SK-N-SH (cell line): ENCODE data around the gene ATXN7. TPM values are rescaled to one million over a fixed set of nuclear protein-coding genes. Genes with fewer than 3 reads are reported as not detected.

Experiments used
- CTCF ChIA-PET: fragments of 300-600, 350-600 bp; formaldehyde crosslinking; extraction: SDS; loops from one replicate; lab custom pipeline; 2021; lab: Yijun Ruan, JAX
- POLR2A ChIA-PET: fragments of 350-600 bp; sonication (Branson Sonifier 250); formaldehyde crosslinking; extraction: SDS; loops from one replicate; lab custom pipeline; 2020; ENCODE audit warnings: antibody characterized with exemption, inconsistent platforms; lab: Yijun Ruan, JAX
- DNase-seq: peaks from one replicate; pipeline ENCODE4 v3.0.0; 2012
- H2AFZ ChIP-seq: fragments of 200-600 bp; sonication (generic); 2 replicates; pipeline ENCODE4 v1.8.1; 2016; ENCODE audit warnings: antibody characterized with exemption, mild to moderate bottlenecking, low read depth
- H3F3A ChIP-seq: fragments of 200-600 bp; sonication (generic); replicated peaks from 2 replicates; pipeline ENCODE3; 2016; ENCODE audit warnings: antibody characterized with exemption, mild to moderate bottlenecking; ENCODE audit not compliant: insufficient read depth
- H3K27ac ChIP-seq, 2 experiments: fragments of 200-500 bp in 1 of 2; fragments of 200-600 bp in 1 of 2; sonication (Bioruptor generic) in 1 of 2; sonication (generic), shearing (Covaris generic) in 1 of 2; 2 replicates each; pipeline versions ENCODE4 v1.5.1 to v1.6.1; 2014 to 2016; ENCODE audit warnings: low read depth in 2 of 2, inconsistent platforms in 1 of 2, low read length in 1 of 2, mild to moderate bottlenecking in 1 of 2, mixed read lengths in 1 of 2
- H3K27me3 ChIP-seq: fragments of 200-600 bp; sonication (generic), shearing (Covaris generic); 2 replicates; pipeline ENCODE4 v1.6.1; 2016; ENCODE audit warnings: mixed run types; ENCODE audit not compliant: insufficient read depth
- H3K36me3 ChIP-seq, 2 experiments: fragments of 200-500 bp in 1 of 2; fragments of 200-600 bp in 1 of 2; sonication (Bioruptor generic) in 1 of 2; sonication (generic) in 1 of 2; replicated peaks in 1 of 2; 2 replicates each; pipeline versions ENCODE3 to v1.5.1; 2014 to 2016; ENCODE audit warnings: low read length in 1 of 2, mild to moderate bottlenecking in 1 of 2; ENCODE audit not compliant: insufficient read depth in 2 of 2, control insufficient read depth in 1 of 2
- H3K4me1 ChIP-seq, 2 experiments: fragments of 200-500 bp in 1 of 2; fragments of 200-600 bp in 1 of 2; sonication (Bioruptor generic) in 1 of 2; sonication (generic), shearing (Covaris generic) in 1 of 2; 2 replicates each; pipeline versions ENCODE4 v1.5.1 to v1.6.1; 2014 to 2016; ENCODE audit warnings: low read depth in 1 of 2, low read length in 1 of 2, mixed run types in 1 of 2; ENCODE audit not compliant: insufficient read depth in 2 of 2, control insufficient read depth in 1 of 2
- H3K4me2 ChIP-seq: fragments of 200-600 bp; sonication (generic), shearing (Covaris generic); 2 replicates; pipeline ENCODE4 v1.6.1; 2017; ENCODE audit warnings: mixed run types
- H3K4me3 ChIP-seq, 2 experiments: fragments of 200-500 bp in 1 of 2; fragments of 200-600 bp in 1 of 2; sonication (Bioruptor generic) in 1 of 2; sonication (generic), shearing (Covaris generic) in 1 of 2; 2 replicates each; pipeline versions ENCODE4 v1.5.1 to v1.8.1; 2014 to 2016; ENCODE audit warnings: low read depth in 2 of 2, inconsistent platforms in 1 of 2, low read length in 1 of 2, mild to moderate bottlenecking in 1 of 2, mixed read lengths in 1 of 2, moderate library complexity in 1 of 2
- H3K79me2 ChIP-seq: fragments of 200-600 bp; sonication (generic); 2 replicates; pipeline ENCODE4 v1.8.1; 2017; ENCODE audit warnings: mild to moderate bottlenecking; ENCODE audit not compliant: insufficient read depth
- H3K9ac ChIP-seq: fragments of 200-600 bp; sonication (generic); 2 replicates; pipeline ENCODE4 v1.6.1; 2017; ENCODE audit warnings: mixed run types
- H3K9me2 ChIP-seq: fragments of 200-600 bp; sonication (generic); 2 replicates; pipeline ENCODE4 v1.6.1; 2017; ENCODE audit warnings: mixed run types
- H3K9me3 ChIP-seq: fragments of 200-600 bp; sonication (generic); 2 replicates; pipeline ENCODE4 v1.6.1; 2017; ENCODE audit warnings: mixed run types, mild to moderate bottlenecking, moderate library complexity
- H4K20me1 ChIP-seq: fragments of 200-600 bp; sonication (generic); 2 replicates; pipeline ENCODE4 v1.6.1; 2017; ENCODE audit warnings: mild to moderate bottlenecking, mixed run types; ENCODE audit not compliant: insufficient read depth
- ELF1 ChIP-seq: IDR thresholded peaks from 2 replicates; pipeline ENCODE4 v1.4.0; 2012
- EZH2phosphoT487 ChIP-seq: fragments of 200-600 bp; sonication (generic); IDR thresholded peaks from 2 replicates; pipeline ENCODE4 v1.6.1; 2017; ENCODE audit warnings: low read depth, mixed run types, mild to moderate bottlenecking, antibody characterized with exemption, moderate library complexity, borderline replicate concordance
- FOXJ3 ChIP-seq: sonication (generic); formaldehyde crosslinking; IDR thresholded peaks from 2 replicates; pipeline ENCODE4 v1.5.1; 2020; ENCODE audit warnings: mild to moderate bottlenecking, missing genetic modification reagents
- GATA2 ChIP-seq: sonication (generic); formaldehyde crosslinking; IDR thresholded peaks from 2 replicates; pipeline ENCODE4 v1.5.0; 2020; ENCODE audit warnings: mild to moderate bottlenecking, missing genetic modification reagents
- IRF3 ChIP-seq: fragments of 150-350 bp; IDR thresholded peaks from 2 replicates; pipeline ENCODE4 v1.6.1; 2016; ENCODE audit warnings: mild to moderate bottlenecking, low read depth, low read length
- MAX ChIP-seq: IDR thresholded peaks from 2 replicates; pipeline ENCODE4 v1.4.0; 2012; ENCODE audit warnings: low read depth
- MEF2A ChIP-seq: IDR thresholded peaks from 2 replicates; pipeline ENCODE4 v1.4.0; 2012; ENCODE audit warnings: low read depth, borderline replicate concordance
- NRF1 ChIP-seq: IDR thresholded peaks from 2 replicates; pipeline ENCODE4 v1.6.1; 2012; ENCODE audit warnings: low read depth, mild to moderate bottlenecking, low read length
- RAD21 ChIP-seq: IDR thresholded peaks from 2 replicates; pipeline ENCODE4 v1.6.1; 2012; ENCODE audit warnings: mild to moderate bottlenecking, low read length
- RCOR1 ChIP-seq: fragments of 150-350 bp; IDR thresholded peaks from 2 replicates; pipeline ENCODE4 v1.6.1; 2017; ENCODE audit warnings: antibody characterized with exemption, low read length
- SIN3A ChIP-seq: IDR thresholded peaks from 2 replicates; pipeline ENCODE4 v1.6.1; 2012; ENCODE audit warnings: low read depth, mild to moderate bottlenecking, low read length, moderate library complexity, borderline replicate concordance
- SMC3 ChIP-seq: IDR thresholded peaks from 2 replicates; pipeline ENCODE4 v1.6.1; 2012; ENCODE audit warnings: low read depth, low read length, improper control_type of control experiment
- WGBS: methylation state at CpG from one replicate; pipeline ENCODE4 v1.1.6; 2017; ENCODE audit warnings: low lambda C conversion rate; 5-methylcytosine and 5-hydroxymethylcytosine counted together
- polyA plus RNA-seq, 3 experiments: library from polyadenylated mRNA; depleted of rRNA; stranded (reverse); fragments of >200 nt; gene quantifications; 2 replicates each; pipeline ENCODE4 v1.2.3, GENCODE V29; 2012

ATXN7 gene
- polyA plus RNA-seq, 1 of the 3 experiments (the other 2 are of a cell fraction): 6.2 TPM

- ChIA-PET POLR2A (no interaction called here), CTCF (no interaction called here)
- H3K79me2 ChIP-seq: peaks cover 77% of the 10 kb centered on the region
- no peaks in the 10 kb centered on the region; a peak in 2 of 4 replicates for H3K4me1 ChIP-seq
- H3K9me2 ChIP-seq: no peaks in the 10 kb centered on the region
- no peak overlapping the region for H3K9ac ChIP-seq
- WGBS: 97% methylated on average over 6 of the region's 6 CpGs
- no peak for DNase-seq
- peaks cover 14% of the 10 kb centered on the region for H3F3A ChIP-seq
- H3K4me3 ChIP-seq: no peak overlapping the region
- H3K27ac ChIP-seq: no peak overlapping the region
- H3K4me2 ChIP-seq: no peak overlapping the region
- TF ChIP-seq RAD21 (no peak), SMC3 (no peak), RCOR1 (no peak), SIN3A (no peak), MEF2A (no peak), MAX (no peak), FOXJ3 (CRISPR knock-in tag) (no peak), ELF1 (no peak), NRF1 (no peak), EZH2phosphoT487 (no peak)
- H3K9me3 ChIP-seq: no peaks in the 10 kb centered on the region
- H4K20me1 ChIP-seq: peaks cover 9% of the 10 kb centered on the region
- H3K36me3 ChIP-seq: peaks cover 37 to 40% of the 10 kb centered on the region in 2 experiments
- H2AFZ ChIP-seq: no peak overlapping the region
- no peaks in the 10 kb centered on the region for H3K27me3 ChIP-seq
Measured at GRCh38 chr3:63921741-63922482, 58.2 kb downstream of the ATXN7 start.

- CTCF ChIA-PET: interaction anchor here (0.7 to 1.3 kb wide), 2 partner anchors 48 to 71 kb away, joined by 3 read pairs; no protein-coding TSS in a partner anchor
- Histone ChIP-seq H3K9me3 (no peaks in the 10 kb centered on the region), H4K20me1 (peaks cover 10% of the 10 kb centered on the region), H3K9ac (no peak overlapping the region), H2AFZ (no peak overlapping the region), H3K9me2 (no peaks in the 10 kb centered on the region), H3K36me3 (peaks cover 29 to 33% of the 10 kb centered on the region in 2 experiments), H3K4me2 (no peak overlapping the region), H3K4me1 (no peaks in the 10 kb centered on the region; a peak in 2 of 4 replicates), H3K27ac (no peak overlapping the region), H3F3A (peaks cover 9% of the 10 kb centered on the region), H3K27me3 (no peaks in the 10 kb centered on the region), H3K4me3 (no peak overlapping the region), H3K79me2 (peaks cover 76% of the 10 kb centered on the region)
- POLR2A ChIA-PET: no interaction called here
- DNase-seq: no peak
- WGBS: 97% methylated on average over 2 of the region's 2 CpGs
- TF ChIP-seq GATA2 (CRISPR knock-in tag): no peak
- TF ChIP-seq MAX: no peak
- TF ChIP-seq IRF3: no peak
- TF ChIP-seq NRF1: no peak
Measured at GRCh38 chr3:63922491-63923199, 59.0 kb downstream of the ATXN7 start.
